GM12878 (cell line): ENCODE data around the gene RIN1. TPM values are rescaled to one million over a fixed set of nuclear protein-coding genes. Genes with fewer than 3 reads are reported as not detected.

Source experiments
- ATAC-seq: fragments of 200-7000 bp; cut with Tn5 transposase; 3 replicates; pipeline ENCODE4 v1.9.1; 2020; ENCODE audit warnings: mild to moderate bottlenecking, moderate library complexity
- BruUV-seq: library from RNA; stranded (reverse); fragments of 400-500 nt; replicated peaks from 2 replicates; lab custom pipeline; 2021; lab: Mats Ljungman, UMichigan
- CTCF ChIA-PET: fragments of 300-600 bp; sonication (Branson Sonifier 250); formaldehyde crosslinking; extraction: SDS; loops from one replicate; lab custom pipeline; 2021; ENCODE audit warnings: inconsistent platforms; lab: Yijun Ruan, JAX
- POLR2A ChIA-PET: fragments of 350-600 bp; formaldehyde crosslinking; extraction: SDS; loops from one replicate; lab custom pipeline; 2021; ENCODE audit warnings: inconsistent platforms; lab: Charles Lee
- RAD21 ChIA-PET: fragments of 300-600 bp; sonication (Branson Sonifier 250); formaldehyde crosslinking; loops from one replicate; lab custom pipeline; 2023; ENCODE audit warnings: antibody characterized with exemption; ENCODE audit not compliant: unreplicated experiment; lab: Charles Lee
- SMC1A ChIA-PET: fragments of 300-600 bp; sonication (Branson Sonifier 250); formaldehyde crosslinking; loops from one replicate; lab custom pipeline; 2023; ENCODE audit not compliant: unreplicated experiment, uncharacterized antibody; lab: Charles Lee
- DNase-seq: peaks from one replicate; pipeline ENCODE4 v3.0.0-alpha.2; 2011; ENCODE audit warnings: low read depth, low spot score
- FAIRE-seq: peaks from 3 replicates; lab custom pipeline; 2011; peaks lifted over from hg19 to GRCh38; lab: Jason Lieb, UNC
- H2AFZ ChIP-seq: 2 replicates; pipeline ENCODE4 v1.6.0; 2011; ENCODE audit warnings: low read depth, low read length, control low read depth; ENCODE audit not compliant: control insufficient read depth
- H3K27ac ChIP-seq: 2 replicates; pipeline ENCODE4 v1.5.1; 2011; ENCODE audit warnings: control low read depth; ENCODE audit not compliant: control insufficient read depth, insufficient read depth
- H3K27me3 ChIP-seq, 2 experiments: replicated peaks in 1 of 2; 2 replicates each; pipeline versions ENCODE4 v1.6.0 to v1.6.1; 2011; ENCODE audit warnings: low read length in 1 of 2; ENCODE audit not compliant: control insufficient read depth in 2 of 2, insufficient read depth in 2 of 2
- H3K36me3 ChIP-seq, 2 experiments: 2 replicates each; pipeline ENCODE4 v1.5.1; 2011; ENCODE audit warnings: low read length in 1 of 2; ENCODE audit not compliant: control insufficient read depth in 2 of 2, insufficient read depth in 2 of 2
- H3K4me1 ChIP-seq: 2 replicates; pipeline ENCODE4 v1.6.1; 2011; ENCODE audit warnings: mild to moderate bottlenecking, low read length, moderate library complexity, mixed read lengths; ENCODE audit not compliant: control insufficient read depth, insufficient read depth
- H3K4me2 ChIP-seq: 2 replicates; pipeline ENCODE4 v1.6.0; 2011; ENCODE audit warnings: control low read depth; ENCODE audit not compliant: control insufficient read depth, insufficient read depth
- H3K4me3 ChIP-seq: fragments of 200-600 bp; sonication (generic); 2 replicates; pipeline ENCODE4 v1.5.1; 2016
- H3K79me2 ChIP-seq: 2 replicates; pipeline ENCODE4 v1.6.0; 2011; ENCODE audit warnings: low read length; ENCODE audit not compliant: control insufficient read depth, insufficient read depth
- H3K9ac ChIP-seq: 2 replicates; pipeline ENCODE4 v1.8.0; 2011; ENCODE audit warnings: low read length, control low read depth, mixed read lengths; ENCODE audit not compliant: control insufficient read depth, insufficient read depth
- H3K9me3 ChIP-seq: replicated peaks from 3 replicates; pipeline ENCODE4 v1.5.1; 2011; ENCODE audit warnings: mild to moderate bottlenecking, low read length; ENCODE audit not compliant: control insufficient read depth, insufficient read depth
- H4K20me1 ChIP-seq: 2 replicates; pipeline ENCODE4 v1.6.0; 2011; ENCODE audit not compliant: control insufficient read depth, insufficient read depth
- EGR1 ChIP-seq, 2 experiments: IDR thresholded peaks; 1 replicate in 1 of 2; 2 replicates in 1 of 2; pipeline ENCODE4 v1.6.1; 2011 to 2012; ENCODE audit warnings: low read depth in 2 of 2, low read length in 2 of 2, borderline replicate concordance in 1 of 2, mild to moderate bottlenecking in 1 of 2, moderate library complexity in 1 of 2
- HDAC6 ChIP-seq: fragments of 200-600 bp; sonication (generic); IDR thresholded peaks from one replicate; pipeline ENCODE4 v1.8.0; 2017; ENCODE audit warnings: antibody characterized with exemption; ENCODE audit not compliant: unreplicated experiment
- IRF3 ChIP-seq: fragments of 450-650 bp; IDR thresholded peaks from 2 replicates; pipeline ENCODE4 v1.6.1; 2014; ENCODE audit warnings: mild to moderate bottlenecking
- NFYA ChIP-seq: IDR thresholded peaks from 2 replicates; pipeline ENCODE4 v1.6.1; 2011; ENCODE audit warnings: low read depth, mild to moderate bottlenecking, low read length, improper control_type of control experiment, borderline replicate concordance
- RAD21 ChIP-seq: IDR thresholded peaks from 2 replicates; pipeline ENCODE4 v1.6.1; 2011; ENCODE audit warnings: mild to moderate bottlenecking, low read depth, low read length, moderate library complexity; ENCODE audit not compliant: insufficient read depth
- REST ChIP-seq: IDR thresholded peaks from 2 replicates; pipeline ENCODE4 v1.6.1; 2012; ENCODE audit warnings: mild to moderate bottlenecking, low read depth, low read length
- TCF7 ChIP-seq: IDR thresholded peaks from 2 replicates; pipeline ENCODE4 v1.6.1; 2014; ENCODE audit warnings: antibody characterized with exemption, borderline replicate concordance
- WGBS: methylation state at CpG from one replicate; pipeline ENCODE4 v1.1.6; 2016; ENCODE audit warnings: low lambda C conversion rate; ENCODE audit not compliant: insufficient replicate concordance, insufficient coverage; ENCODE audit errors: missing lambda C conversion rate; 5-methylcytosine and 5-hydroxymethylcytosine counted together
- in situ Hi-C: fragments of 300-500 bp; cut with MboI; formaldehyde crosslinking; loops from 9 replicates; pipeline ENCODE4 v1.14.3; 2018; ENCODE audit warnings: mixed read lengths
- intact Hi-C: fragments of 100-400 bp; cut with micrococcal nuclease; formaldehyde crosslinking; loops from one replicate; pipeline ENCODE4 v1.14.2; 2022; ENCODE audit not compliant: unreplicated experiment
- polyA plus RNA-seq, 11 experiments: library from polyadenylated mRNA; depleted of rRNA in 4 of 11; unstranded in 6 of 11; stranded (reverse) in 5 of 11; fragments of >200 nt; fragmentation: Nextera tagmentation in 4 of 11; fragmentation: Illumina TruSeq in 1 of 11; extraction: Ambion mirVana in 4 of 11; extraction: Trizol in 1 of 11; gene quantifications; 1 replicate in 1 of 11; 2 replicates in 10 of 11; pipeline versions ENCODE4 v1.2.1 to v1.2.3, GENCODE V29; 2011 to 2016; ENCODE audit warnings: inconsistent platforms in 2 of 11, missing spikeins in 2 of 11, low read depth in 1 of 11
- total RNA-seq, 4 experiments: library from RNA; depleted of rRNA in 3 of 4; stranded (reverse); fragments of >200 nt in 3 of 4; fragmentation: Illumina TruSeq in 1 of 4; extraction: Trizol in 1 of 4; gene quantifications; 2 replicates each; pipeline versions ENCODE4 v1.2.1 to v1.2.3, GENCODE V29; 2013 to 2021

RIN1 gene
- total and polyA plus RNA-seq, 10 of the 15 experiments (the other 5 are each of a cell fraction or from before 2014, with no cell fraction given) = 0.04 to 0.69 (median 0.22) TPM; not detected in 1

- no peaks in the 10 kb centered on the region for H3K9me3 ChIP-seq
- H3K4me3 ChIP-seq = no peak overlapping the region
- peaks cover 0 to 2% of the 10 kb centered on the region in 2 experiments; a peak in 2 of 4 replicates for H3K36me3 ChIP-seq
- DNase-seq (no peak), FAIRE-seq (no peak), ATAC-seq (no peak)
- WGBS = 78% methylated on average over 6 of the region's 6 CpGs
- no peak for TF ChIP-seq IRF3
- no peak for TF ChIP-seq TCF7
- no peak for TF ChIP-seq HDAC6
- H3K9ac ChIP-seq = no peak overlapping the region
- ChIA-PET SMC1A (interaction anchor here (0.5 to 2.8 kb wide), 2 partner anchors 24 to 118 kb away, joined by 3 to 9 read pairs; no protein-coding TSS in a partner anchor), CTCF (interaction anchor here (0.6 to 5.9 kb wide), 6 partner anchors 12 to 31 kb away, joined by 3 to 91 read pairs (median 12); partner anchors contain the start of gene BRMS1), RAD21 (interaction anchor here (1.5 kb wide), 1 partner anchor 24 kb away, joined by 3 read pairs; no protein-coding TSS in a partner anchor), POLR2A (no interaction called here)
- no peaks in the 10 kb centered on the region for H4K20me1 ChIP-seq
- no peak overlapping the region for H3K4me2 ChIP-seq
- H3K27me3 ChIP-seq = no peaks in the 10 kb centered on the region
- no peaks in the 10 kb centered on the region for H3K79me2 ChIP-seq
- no peak overlapping the region for H2AFZ ChIP-seq
- in situ Hi-C loops = no loop called here
- no peaks in the 10 kb centered on the region; the same call in 1 of the 2 replicates for H3K4me1 ChIP-seq
- intact Hi-C loops = no loop called here
- no peak overlapping the region for H3K27ac ChIP-seq
- no TSS peak for BruUV-seq
Observed at GRCh38 chr11:66365166-66365565, 28.9 kb upstream of the RIN1 start.

GRCh38 chr11:66363805-66364535, 27.7 kb upstream of the RIN1 start:
- ChIA-PET POLR2A (interaction anchor here (0.6 kb wide), 2 partner anchors 27 to 645 kb away, joined by 3 to 6 read pairs; no protein-coding TSS in a partner anchor), SMC1A (interaction anchor here (0.8 to 2.8 kb wide), 2 partner anchors 25 to 53 kb away, joined by 3 to 9 read pairs; no protein-coding TSS in a partner anchor), RAD21 (interaction anchor here (1.1 to 2.0 kb wide), 3 partner anchors 22 to 52 kb away, joined by 3 to 10 read pairs (median 4); no protein-coding TSS in a partner anchor), CTCF (interaction anchor here (0.6 to 5.9 kb wide), 18 partner anchors 8 to 848 kb away, joined by 3 to 91 read pairs (median 6); partner anchors contain the start of genes B4GAT1, BRMS1, KAT5 and SLC29A2)
- H3K27me3 ChIP-seq = no peaks in the 10 kb centered on the region
- no peak overlapping the region for H3K27ac ChIP-seq
- 55% methylated on average over 14 of the region's 15 CpGs for WGBS
- DNase-seq (no peak), ATAC-seq (peak; percentile 88), FAIRE-seq (no peak)
- no peaks in the 10 kb centered on the region for H4K20me1 ChIP-seq
- H3K4me3 ChIP-seq = no peak overlapping the region
- H3K36me3 ChIP-seq = peaks cover 0 to 2% of the 10 kb centered on the region in 2 experiments; a peak in 2 of 4 replicates
- intact Hi-C loops (no loop called here), in situ Hi-C loops (no loop called here)
- no peak overlapping the region for H3K9ac ChIP-seq
- no peak overlapping the region for H3K4me2 ChIP-seq
- H2AFZ ChIP-seq = no peak overlapping the region
- H3K4me1 ChIP-seq = no peaks in the 10 kb centered on the region
- H3K79me2 ChIP-seq = no peaks in the 10 kb centered on the region
- H3K9me3 ChIP-seq = no peaks in the 10 kb centered on the region
- BruUV-seq = no TSS peak
- TF ChIP-seq RAD21 (0 out of 2 replicates have a peak, but pooled peaks have one; percentile 14), NFYA (no peak), EGR1 (IDR thresholded peaks at IDR 0.05; ENCODE audit: borderline replicate concordance in 1 of 2, low read depth in 2 of 2, low read length in 2 of 2) (no peak), REST (no peak)
